GM21786 (cell line): ENCODE measurements around the gene PERCC1.
A peak's percentile ranks its signal among the peaks of the same experiment; 100 is the strongest.
"Not testable (repeated sequence)": the region's sequence is repeated elsewhere in the genome, so short reads cannot be mapped to it uniquely, and the experiment has no call there.

Experiments
- ATAC-seq: cut with Tn5 transposase; IDR thresholded peaks from one replicate; pipeline ENCODE4 v1.9.1; 2021; ENCODE audit not compliant: unreplicated experiment

PERCC1 gene

DNA sequence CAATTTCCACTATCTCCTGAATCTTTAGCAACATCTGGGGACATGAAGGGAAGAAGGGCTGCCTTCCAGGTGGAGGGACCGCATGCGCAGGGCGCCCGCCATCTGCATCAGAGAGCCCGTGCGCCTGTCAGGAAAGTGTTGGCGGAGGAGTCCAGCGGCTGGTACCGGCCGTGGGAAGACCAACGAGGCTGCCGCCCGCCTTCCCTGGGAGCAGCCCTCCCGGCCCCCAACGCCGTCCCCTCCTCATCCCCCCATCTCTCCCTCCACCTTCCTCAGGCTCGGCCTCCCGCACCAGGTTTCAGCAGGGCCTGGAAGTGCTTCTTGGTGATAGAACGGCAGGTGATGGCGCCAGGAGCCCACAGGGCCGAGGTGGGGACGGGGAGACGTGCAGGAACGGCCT lies 35.2 kb downstream of the PERCC1 start:
- no peak for ATAC-seq

DNA sequence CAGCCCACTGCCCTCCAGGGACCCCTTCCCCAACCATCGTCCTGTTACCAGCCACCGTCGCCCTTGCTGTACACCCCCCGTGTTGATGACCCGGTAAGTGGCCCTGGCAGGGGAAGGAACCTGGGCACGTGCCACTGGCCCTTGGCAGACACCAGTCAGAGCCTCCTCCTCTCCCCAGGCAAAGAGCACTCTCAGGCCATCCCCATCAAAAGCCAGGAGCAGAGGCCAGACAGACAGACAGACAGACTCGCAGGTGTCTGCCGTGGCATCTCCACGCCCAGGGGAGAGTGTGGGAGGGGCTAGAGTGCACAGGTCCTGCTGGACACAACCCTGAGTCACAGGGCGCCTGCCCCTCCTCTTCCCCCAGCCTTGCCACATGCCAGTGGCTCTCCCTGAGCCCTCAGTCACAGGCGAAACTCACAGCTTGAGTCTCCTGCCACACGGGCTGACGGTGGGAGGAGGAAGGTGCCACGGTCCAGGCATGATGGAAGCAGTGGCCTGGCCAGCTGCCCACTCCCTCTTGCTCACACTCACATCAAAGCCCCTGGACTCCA lies 36.2 kb downstream of the PERCC1 start:
- ATAC-seq = no peak

DNA sequence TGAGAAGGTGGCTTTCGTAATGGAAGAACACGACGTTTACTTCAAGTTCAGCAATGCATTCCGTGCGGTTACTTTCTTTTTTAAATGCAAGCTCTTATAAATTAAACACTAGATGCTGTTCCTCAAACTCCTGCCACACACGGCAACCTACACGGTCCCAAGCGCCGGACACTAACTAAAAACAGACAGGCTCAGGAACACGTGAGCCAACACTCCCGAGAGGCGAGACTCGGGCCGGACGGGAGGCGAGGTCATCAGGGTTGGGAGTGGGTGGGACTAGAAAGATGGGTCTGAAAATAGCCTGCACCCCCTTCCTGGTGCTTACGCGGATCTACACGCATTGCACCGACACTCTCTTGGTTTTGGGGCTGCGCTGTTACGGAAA lies 37.5 kb downstream of the PERCC1 start:
- no peak for ATAC-seq

DNA sequence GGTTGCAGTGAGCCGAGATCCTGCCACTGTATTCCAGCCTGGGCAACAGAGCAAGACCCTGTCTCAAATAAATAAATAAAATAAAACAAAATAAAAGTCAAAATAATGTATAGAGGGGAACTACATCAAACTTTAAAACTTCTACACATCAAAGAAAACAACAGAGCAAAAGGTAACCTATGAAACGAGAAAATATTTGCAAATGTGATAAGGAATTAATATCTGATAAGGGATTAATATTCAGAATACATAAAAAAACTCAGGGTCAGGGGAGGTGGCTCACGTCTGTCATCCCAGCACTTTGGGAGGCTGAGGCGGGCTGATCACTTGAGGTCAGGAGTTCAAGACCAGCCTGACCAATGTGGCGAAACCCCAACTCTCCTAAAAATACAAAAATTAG lies 38.3 kb downstream of the PERCC1 start:
- ATAC-seq = not testable (repeated sequence)

DNA sequence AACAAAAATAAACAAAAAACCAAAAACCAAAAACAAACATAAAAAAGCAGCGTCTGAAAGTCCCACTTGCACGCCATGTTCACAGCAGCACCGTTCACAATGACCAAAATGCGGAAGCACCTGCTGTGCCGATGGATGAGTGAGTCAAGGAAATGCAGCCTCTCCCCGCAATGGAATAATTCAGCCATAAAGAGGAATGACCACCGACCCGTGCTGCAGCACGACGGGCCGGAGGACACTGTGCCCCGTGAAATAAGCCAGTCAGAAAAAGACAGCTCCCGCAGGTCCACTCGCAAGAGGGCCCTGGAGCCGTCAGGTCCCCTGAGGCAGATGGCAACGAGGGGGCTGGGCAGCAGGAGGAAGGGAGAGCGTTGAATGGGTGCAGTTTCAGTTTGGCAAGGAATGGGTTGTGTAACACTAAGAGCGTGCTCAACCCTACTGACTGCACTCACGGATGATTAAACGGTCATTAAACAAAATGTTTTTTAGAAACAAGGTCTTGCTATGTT lies 38.9 kb downstream of the PERCC1 start:
- ATAC-seq = no peak

DNA sequence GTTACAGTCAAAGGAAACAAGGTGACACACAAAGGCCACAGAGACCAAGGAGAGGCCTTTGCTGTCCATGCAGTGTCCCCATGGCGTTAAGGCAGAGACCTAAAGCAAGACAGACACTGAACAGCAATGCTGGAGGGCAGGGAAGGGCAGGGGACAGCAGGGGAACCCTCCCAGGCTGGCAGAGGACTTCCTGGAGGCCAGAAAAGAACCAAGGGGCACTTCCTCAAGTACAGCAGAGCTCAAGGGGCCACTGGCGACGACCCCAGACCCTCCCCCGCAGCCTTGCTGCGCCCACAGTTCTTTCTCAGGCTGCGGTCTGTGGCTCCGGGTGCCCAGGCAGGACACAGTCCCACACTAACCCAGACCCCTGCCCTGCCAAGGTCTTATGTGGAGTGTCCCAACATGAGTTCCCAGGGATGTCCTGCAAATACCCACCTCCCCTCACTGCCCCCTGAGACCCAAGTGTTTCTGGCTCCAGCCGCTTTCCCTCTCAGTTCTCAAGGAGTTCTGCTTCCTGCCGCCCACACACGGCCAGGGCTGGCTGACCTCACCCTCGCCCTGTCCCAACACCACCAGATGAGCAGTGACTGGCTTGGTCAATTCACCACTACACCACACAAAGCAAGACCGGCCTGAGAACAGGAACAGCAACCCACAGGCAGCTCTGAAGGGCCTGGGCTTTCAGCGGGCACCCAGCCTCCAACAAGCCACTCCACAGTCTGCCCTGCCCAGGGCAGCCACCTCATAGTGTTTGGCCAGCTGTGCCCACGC lies 39.8 kb downstream of the PERCC1 start:
- ATAC-seq = no peak

DNA sequence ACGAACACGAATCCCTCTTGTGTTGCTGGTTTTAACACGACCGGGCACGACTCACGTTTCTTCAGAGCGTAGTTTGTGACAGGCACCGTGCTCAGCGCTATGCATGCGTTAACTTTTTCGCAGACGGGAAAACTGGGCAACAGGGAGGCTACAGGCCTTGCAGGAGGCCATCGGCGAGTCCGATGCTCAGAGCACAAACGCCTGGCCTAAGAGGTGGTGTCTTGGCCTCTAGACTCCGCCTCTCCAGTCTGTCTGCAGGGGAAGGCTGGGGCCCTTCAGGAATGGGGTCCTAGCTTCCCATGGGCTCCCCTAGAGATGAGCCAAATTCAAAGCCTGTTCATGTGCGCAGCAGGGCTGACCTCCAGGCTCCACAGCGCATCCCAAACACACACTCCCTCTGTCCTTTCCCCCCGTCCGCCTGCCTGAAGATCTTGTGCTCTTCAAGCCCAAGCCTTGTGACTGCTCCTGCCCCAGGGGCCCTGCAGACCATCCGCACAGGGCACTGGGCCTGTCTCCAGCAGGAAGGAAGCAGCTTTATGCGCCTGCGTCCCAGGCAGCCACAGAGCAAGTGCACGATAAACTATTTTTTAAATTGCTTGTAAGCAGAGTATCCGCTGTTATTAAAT lies 40.8 kb downstream of the PERCC1 start:
- no peak for ATAC-seq

DNA sequence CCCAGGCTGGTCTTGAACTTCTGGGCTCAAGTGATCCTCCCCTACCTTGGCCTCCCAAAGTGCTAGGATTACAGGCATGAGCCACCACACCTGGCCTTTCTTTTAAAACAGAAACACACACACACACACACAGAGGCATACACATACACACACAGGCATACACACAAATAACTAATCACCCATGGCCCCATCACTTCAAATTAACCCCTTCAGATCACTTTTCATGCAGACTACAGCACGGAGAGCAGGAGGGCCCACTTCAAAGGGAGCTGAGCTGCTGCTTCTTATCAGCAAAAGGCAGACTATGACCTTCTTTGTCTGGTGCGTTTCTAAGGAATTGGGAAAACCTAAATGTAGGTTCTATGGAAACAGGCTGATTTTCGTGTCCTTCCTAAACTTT lies 42.1 kb downstream of the PERCC1 start:
- no peak for ATAC-seq

DNA sequence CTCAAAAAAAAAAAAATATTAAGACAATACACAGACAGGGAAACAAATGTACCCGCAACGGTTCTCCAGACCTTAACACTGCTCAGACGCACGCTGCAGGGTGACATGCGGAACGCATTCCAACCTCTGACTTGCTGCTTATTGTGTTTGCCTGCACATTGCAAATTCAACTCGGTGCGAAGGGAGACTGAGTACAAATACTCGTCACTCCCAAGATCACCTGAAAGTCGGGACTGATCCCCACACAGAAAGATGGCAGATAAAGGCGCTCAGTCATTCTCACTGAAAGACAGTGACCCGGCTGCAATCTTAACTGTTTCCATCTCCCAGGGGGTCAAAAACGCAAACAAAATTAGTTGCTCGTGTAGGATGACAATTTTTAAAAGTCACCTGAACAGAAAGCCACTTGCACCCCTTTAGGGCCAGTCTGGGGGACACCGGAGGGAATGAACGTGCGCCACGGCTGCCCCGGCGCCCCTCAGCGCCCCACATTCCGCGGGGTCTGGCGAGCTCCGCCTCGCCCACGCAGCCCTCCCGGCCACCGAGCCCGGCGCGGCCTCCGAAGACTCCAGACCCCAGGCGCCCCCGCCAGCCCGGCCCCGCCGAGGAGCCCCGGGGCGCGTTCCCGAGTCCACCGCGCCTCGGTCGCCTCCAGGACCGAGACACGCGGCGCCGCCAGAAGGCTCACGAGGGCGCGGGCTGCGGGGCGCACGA lies 43.4 kb downstream of the PERCC1 start:
- ATAC-seq = no peak

DNA sequence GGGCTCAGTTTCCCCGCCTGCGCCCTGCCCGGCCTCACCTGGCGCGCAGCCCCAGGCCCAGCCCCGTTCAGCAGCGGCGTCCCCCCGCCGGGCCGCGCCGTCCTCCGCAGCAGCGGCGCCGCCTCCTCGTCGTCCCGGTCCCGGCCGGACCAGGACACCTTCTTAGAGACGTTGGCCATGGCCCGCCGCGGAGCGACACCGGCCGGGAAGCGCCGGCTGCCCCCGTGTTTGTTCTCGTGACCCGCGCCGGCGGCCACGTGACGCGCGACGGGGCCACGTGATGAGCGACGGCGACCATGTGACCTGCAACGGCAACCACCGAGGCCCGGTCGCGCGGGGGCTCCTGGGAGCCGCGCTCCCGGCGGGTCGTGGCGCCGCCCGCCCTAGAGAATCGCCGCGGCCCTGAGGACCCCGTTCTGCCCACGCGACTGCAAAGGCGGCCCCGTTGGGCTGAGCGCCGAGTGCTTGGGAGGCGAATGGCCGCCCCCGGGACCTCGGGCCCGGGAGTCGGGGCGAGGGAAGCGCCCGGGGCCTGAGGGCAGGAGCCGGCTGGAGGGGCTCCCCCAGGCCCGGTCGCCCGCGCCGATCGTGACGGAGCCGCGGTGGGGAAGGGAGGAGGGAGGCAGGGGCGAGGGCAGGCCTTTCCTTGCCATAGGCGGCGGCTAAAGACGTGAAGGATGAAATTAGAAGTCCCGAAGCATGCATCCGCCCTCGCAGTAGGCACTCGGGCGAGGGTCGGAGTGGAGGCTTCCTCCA lies 44.1 kb downstream of the PERCC1 start, which contains the start of gene CLCN7:
Gene CLCN7, minus strand, starts transcription at position 233 of the 756 bp plus-strand sequence. Its CDS starts 54 bp downstream, at position 179.
- ATAC-seq = peak; percentile 84

DNA sequence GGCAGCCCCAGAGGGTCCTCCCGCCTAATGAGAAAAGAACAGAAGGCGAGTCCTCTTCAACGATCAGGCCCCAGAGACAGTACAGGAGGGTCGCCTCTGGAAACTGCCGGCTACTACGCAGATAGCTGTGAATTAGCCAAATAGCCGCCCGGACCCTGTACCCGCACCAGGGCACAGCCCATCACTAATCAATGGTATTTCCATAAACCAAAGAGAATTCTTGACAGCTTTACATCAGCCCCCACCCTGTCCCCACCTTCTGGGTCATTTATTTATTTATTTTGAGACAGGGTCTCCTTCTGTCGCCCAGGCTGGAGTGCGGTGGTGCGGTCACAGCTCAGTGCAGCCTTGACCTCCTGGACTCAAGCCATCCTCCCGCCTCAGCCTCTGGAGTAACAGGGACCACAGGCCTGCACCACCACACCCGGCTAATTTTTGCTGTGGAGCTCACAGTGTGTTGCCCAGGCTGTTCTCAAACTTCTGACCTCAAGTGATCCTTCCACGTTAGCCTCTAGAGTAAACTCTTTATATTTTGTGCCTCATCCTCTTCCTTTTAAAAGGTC lies 44.8 kb downstream of the PERCC1 start:
- no peak for ATAC-seq

DNA sequence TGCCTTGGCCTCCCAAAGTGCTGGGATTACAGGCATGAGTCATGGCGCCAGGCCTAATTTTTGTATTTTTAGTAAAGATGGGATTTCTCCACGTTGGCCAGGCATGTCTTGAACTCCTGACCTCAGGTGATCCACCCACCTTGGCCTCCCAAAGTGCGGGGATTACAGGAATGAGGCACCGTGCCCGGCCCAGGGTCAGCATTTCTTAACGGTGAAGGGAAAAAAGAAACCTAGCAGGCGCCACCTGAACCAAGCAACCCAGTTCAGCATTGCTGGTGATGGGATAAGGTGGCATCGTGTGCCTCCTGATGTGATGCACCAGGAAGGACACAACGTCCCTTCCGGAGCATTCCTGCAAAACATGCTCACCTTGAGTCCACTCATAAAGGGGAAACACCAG lies 46.2 kb downstream of the PERCC1 start:
- no peak for ATAC-seq

DNA sequence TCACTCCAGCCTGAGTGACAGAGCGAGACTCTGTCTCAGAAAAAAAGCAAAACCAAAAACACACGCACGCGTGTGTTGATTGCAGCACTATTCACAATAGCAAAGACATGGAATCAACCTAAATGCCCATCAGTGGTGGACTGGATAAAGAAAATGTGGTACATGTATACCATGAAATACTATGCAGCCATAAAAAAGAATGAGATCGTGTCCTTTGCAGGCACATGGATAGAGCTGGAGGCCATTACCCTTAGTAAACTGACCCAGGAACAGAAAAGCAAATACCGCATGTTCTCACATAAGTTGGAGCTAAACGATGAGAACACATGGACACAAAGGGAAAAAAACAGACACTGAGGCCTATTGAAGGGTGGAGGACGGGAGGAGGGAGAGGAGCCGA lies 48.1 kb downstream of the PERCC1 start:
- not testable (repeated sequence) for ATAC-seq

DNA sequence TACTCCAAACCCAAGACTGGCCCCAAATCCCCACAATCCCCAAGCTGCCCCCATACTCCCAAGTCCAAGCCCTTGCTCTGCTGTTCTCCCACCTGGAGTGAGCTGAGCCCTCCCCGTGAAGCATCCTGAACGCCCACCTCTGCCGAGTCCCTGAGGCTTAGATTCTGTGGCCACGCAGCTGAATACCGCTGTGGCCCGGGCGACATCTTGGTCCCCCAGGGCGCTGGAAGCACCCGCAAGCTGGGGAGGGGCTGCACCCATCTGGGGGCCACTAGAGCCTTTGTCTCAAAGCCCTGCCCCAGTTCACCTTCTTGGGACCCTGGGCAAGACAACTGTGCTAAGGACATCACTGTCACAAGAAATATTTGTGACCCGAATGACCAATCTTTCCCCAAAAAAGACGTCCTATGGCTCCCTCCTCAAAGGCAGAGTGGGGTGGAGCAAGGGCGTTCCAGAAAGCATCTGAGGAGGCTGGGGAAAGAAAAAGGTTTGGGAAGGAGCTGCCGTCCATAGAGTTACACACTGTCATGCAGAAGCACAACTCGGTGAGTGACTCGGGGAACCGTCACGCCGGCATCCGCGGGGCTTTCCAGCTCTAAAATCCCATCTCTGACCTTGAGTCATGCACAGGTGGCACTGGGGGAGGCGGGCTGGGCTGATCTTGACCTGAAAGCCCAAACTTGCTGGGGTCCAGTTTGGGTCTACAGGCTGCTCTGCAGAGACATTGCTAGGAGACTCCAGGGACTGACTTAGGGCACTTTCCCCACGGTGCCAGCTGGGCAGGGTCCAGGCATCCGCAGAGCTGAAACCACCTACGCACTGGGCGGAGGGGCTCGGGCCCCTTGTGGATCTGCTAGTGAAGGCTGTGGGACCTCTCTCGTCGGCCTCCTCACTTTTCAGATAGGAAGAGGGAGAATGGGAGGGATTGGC lies 51.3 kb downstream of the PERCC1 start:
- no peak for ATAC-seq
